Activated B cell treated with CpG ODN at 0.5 μM for 24 hours (primary cell): ENCODE data around the gene N4BP3. TPM values are rescaled to one million over a fixed set of nuclear protein-coding genes. Genes with fewer than 3 reads are reported as not detected.
"Not testable (repeated sequence)": the region's sequence is repeated elsewhere in the genome, so short reads cannot be mapped to it uniquely, and the experiment has no call there.

ENCODE experiments used
- ATAC-seq: fragments of 200-7000 bp; cut with Tn5 transposase; one replicate; pipeline ENCODE4 v1.10.0; 2021; ENCODE audit warnings: low read depth, mild to moderate bottlenecking, moderate library complexity
- CTCF ChIA-PET: fragments of 350-600 bp; sonication (Branson Sonifier 250); formaldehyde crosslinking; loops from one replicate; lab custom pipeline; 2021; ENCODE audit warnings: antibody characterized with exemption; lab: Charles Lee
- POLR2A ChIA-PET: fragments of 350-600 bp; sonication (Branson Sonifier 250); formaldehyde crosslinking; loops from one replicate; lab custom pipeline; 2021; ENCODE audit warnings: antibody characterized with exemption; lab: Charles Lee
- DNase-seq: peaks from one replicate; pipeline ENCODE4 v3.0.0; 2022
- H3K27ac Mint-ChIP-seq: one replicate; pipeline ENCODE4 v1.8.0; 2020; ENCODE audit warnings: mixed read lengths
- H3K27me3 Mint-ChIP-seq: one replicate; pipeline ENCODE4 v1.8.0; 2021; ENCODE audit warnings: mixed read lengths
- H3K36me3 Mint-ChIP-seq: one replicate; pipeline ENCODE4 v1.8.0; 2021; ENCODE audit warnings: low read depth, mixed read lengths
- H3K4me1 Mint-ChIP-seq: one replicate; pipeline ENCODE4 v1.8.0; 2021; ENCODE audit warnings: mixed read lengths
- H3K4me3 Mint-ChIP-seq: one replicate; pipeline ENCODE4 v1.8.0; 2020; ENCODE audit warnings: mild to moderate bottlenecking, mixed read lengths
- H3K9me3 Mint-ChIP-seq: one replicate; pipeline ENCODE4 v1.8.0; 2020; ENCODE audit warnings: mixed read lengths
- CTCF ChIP-seq: fragments of 200-600 bp; IDR thresholded peaks from one replicate; pipeline ENCODE4 v1.8.0; 2022; ENCODE audit warnings: antibody characterized with exemption, mild to moderate bottlenecking
- intact Hi-C: fragments of 100-400 bp; cut with micrococcal nuclease; formaldehyde crosslinking; loops from one replicate; pipeline ENCODE4 v1.15.1; 2024
- total RNA-seq: library from RNA; stranded (reverse); gene quantifications from 2 replicates; pipeline ENCODE4 v1.2.3, GENCODE V29; 2022

Gene N4BP3
- total RNA-seq, 1 donor from 2014 or later: 18.1 TPM

DNA sequence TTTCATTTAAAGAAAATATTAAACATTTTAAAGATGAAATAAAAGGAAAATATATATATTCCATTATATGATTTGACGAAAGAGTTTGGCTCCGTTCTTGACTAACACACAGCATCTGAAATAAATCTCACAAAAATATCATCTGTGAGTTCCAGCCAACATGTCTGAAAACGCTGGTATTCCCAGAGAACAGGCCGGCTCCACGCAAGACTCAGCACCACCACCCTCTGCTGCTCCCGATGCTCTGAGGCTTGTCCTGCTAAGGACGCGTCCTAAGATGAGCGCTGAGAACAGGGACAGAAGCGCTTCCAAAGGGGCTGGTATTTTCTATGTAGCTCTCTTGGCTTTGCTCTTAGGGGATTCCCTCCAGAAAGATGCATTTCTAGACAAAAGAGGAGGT, 40.6 kb upstream of the N4BP3 start:
- peaks cover 31% of the 10 kb centered on the region for H3K4me1 Mint-ChIP-seq
- ChIA-PET POLR2A (no interaction called here), CTCF (no interaction called here)
- intact Hi-C loops: no loop called here
- peaks cover 12% of the 10 kb centered on the region for H3K27me3 Mint-ChIP-seq
- TF ChIP-seq CTCF: no peak
- H3K9me3 Mint-ChIP-seq: no peaks in the 10 kb centered on the region
- H3K36me3 Mint-ChIP-seq: no peaks in the 10 kb centered on the region
- ATAC-seq: no peak
- H3K27ac Mint-ChIP-seq: no peak overlapping the region
- no peak for DNase-seq
- no peak overlapping the region for H3K4me3 Mint-ChIP-seq

GRCh38 chr5:178074266-178074952, 38.9 kb upstream of the N4BP3 start:
- CTCF ChIA-PET: interaction anchor here (0.8 to 7.8 kb wide), 8 partner anchors 11 to 91 kb away, joined by 3 to 190 read pairs (median 22); partner anchors contain the start of gene NHP2
- DNase-seq (no peak), ATAC-seq (no peak)
- intact Hi-C loops: no loop called here
- Mint-ChIP-seq H3K27me3 (peaks cover 9% of the 10 kb centered on the region), H3K27ac (no peak overlapping the region), H3K4me3 (no peak overlapping the region), H3K36me3 (no peaks in the 10 kb centered on the region), H3K4me1 (peaks cover 16% of the 10 kb centered on the region), H3K9me3 (no peaks in the 10 kb centered on the region)
- no peak for TF ChIP-seq CTCF
- POLR2A ChIA-PET: interaction anchor here (2.0 to 2.4 kb wide), 2 partner anchors 72 to 130 kb away, joined by 10 to 12 read pairs; partner anchors contain the start of gene HNRNPAB

GRCh38 chr5:178076965-178077364, 36.4 kb upstream of the N4BP3 start:
- intact Hi-C loops: loop anchor here (1.0 kb wide), 3 partner anchors 37 to 87 kb away; no protein-coding TSS in a partner anchor
- CTCF ChIA-PET: interaction anchor here (1.2 to 7.8 kb wide), 10 partner anchors 10 to 91 kb away, joined by 4 to 190 read pairs (median 14); partner anchors contain the start of gene NHP2
- not testable (repeated sequence) for H3K4me1 Mint-ChIP-seq, H3K27ac Mint-ChIP-seq, H3K4me3 Mint-ChIP-seq, H3K27me3 Mint-ChIP-seq, DNase-seq, H3K36me3 Mint-ChIP-seq, H3K9me3 Mint-ChIP-seq, ATAC-seq
- POLR2A ChIA-PET: interaction anchor here (0.8 kb wide), 1 partner anchor 91 kb away, joined by 9 read pairs; no protein-coding TSS in a partner anchor

- CTCF ChIA-PET: interaction anchor here (0.6 to 7.8 kb wide), 6 partner anchors 31 to 85 kb away, joined by 3 to 190 read pairs (median 28); partner anchors contain the start of gene NHP2
- peaks cover 9% of the 10 kb centered on the region for H3K27me3 Mint-ChIP-seq
- DNase-seq (no peak), ATAC-seq (no peak)
- H3K36me3 Mint-ChIP-seq: no peaks in the 10 kb centered on the region
- no peak for TF ChIP-seq CTCF
- peaks cover 6% of the 10 kb centered on the region for H3K4me1 Mint-ChIP-seq
- no peak overlapping the region for H3K4me3 Mint-ChIP-seq
- intact Hi-C loops: no loop called here
- H3K9me3 Mint-ChIP-seq: no peaks in the 10 kb centered on the region
- POLR2A ChIA-PET: interaction anchor here (0.8 kb wide), 1 partner anchor 90 kb away, joined by 9 read pairs; no protein-coding TSS in a partner anchor
- H3K27ac Mint-ChIP-seq: no peak overlapping the region
Observed at GRCh38 chr5:178077751-178078150, 35.6 kb upstream of the N4BP3 start.

GRCh38 chr5:178078197-178079010, 34.9 kb upstream of the N4BP3 start:
- Mint-ChIP-seq H3K36me3 (no peaks in the 10 kb centered on the region), H3K9me3 (no peaks in the 10 kb centered on the region), H3K4me1 (peaks cover 6% of the 10 kb centered on the region), H3K27me3 (peaks cover 11% of the 10 kb centered on the region), H3K27ac (no peak overlapping the region), H3K4me3 (no peak overlapping the region)
- ChIA-PET POLR2A (no interaction called here), CTCF (interaction anchor here (0.6 to 7.8 kb wide), 6 partner anchors 30 to 84 kb away, joined by 3 to 190 read pairs (median 28); partner anchors contain the start of gene NHP2)
- DNase-seq (no peak), ATAC-seq (no peak)
- TF ChIP-seq CTCF: no peak
- intact Hi-C loops: no loop called here
